Measurements from ENCODE around the gene ITGB3BP. TPM values are rescaled to one million over a fixed set of nuclear protein-coding genes. Genes with fewer than 3 reads are reported as not detected.

ITGB3BP gene
- total RNA-seq, 1 experiment from 2014 or later, result 75.0 TPM

GRCh38 chr1:63547621-63548294 is 24.7 kb upstream of the ITGB3BP start:
- H3K4me1 ChIP-seq (ENCODE audit: insufficient read depth, low read length, poor library complexity, severe bottlenecking), result no peaks in the 10 kb centered on the region
- ChIA-PET CTCF (no interaction called here), POLR2A (ENCODE audit: low non-redundant PET) (no interaction called here)
- H3K4me3 ChIP-seq (ENCODE audit: low read depth, low read length, poor library complexity, severe bottlenecking), result no peak overlapping the region
- no peak overlapping the region for H3K27ac ChIP-seq (ENCODE audit: low read depth, low read length, poor library complexity, severe bottlenecking)
- H3K9me3 ChIP-seq (ENCODE audit: low read depth, low read length, poor library complexity, severe bottlenecking), result no peaks in the 10 kb centered on the region
- no peaks in the 10 kb centered on the region for H3K27me3 ChIP-seq (replicated peaks; ENCODE audit: insufficient read depth, low read depth, low read length, poor library complexity)
- BruUV-seq (replicated peaks), result no TSS peak
- intact Hi-C loops (cut with micrococcal nuclease; ENCODE audit: unreplicated experiment), result no loop called here
- DNase-seq (ENCODE audit: low spot score), result no peak
- no peak for TF ChIP-seq EZH2 (IDR thresholded peaks at IDR 0.05; ENCODE audit: borderline replicate concordance, low read depth, low read length, poor library complexity, severe bottlenecking)
- TF ChIP-seq, protein P1, sequence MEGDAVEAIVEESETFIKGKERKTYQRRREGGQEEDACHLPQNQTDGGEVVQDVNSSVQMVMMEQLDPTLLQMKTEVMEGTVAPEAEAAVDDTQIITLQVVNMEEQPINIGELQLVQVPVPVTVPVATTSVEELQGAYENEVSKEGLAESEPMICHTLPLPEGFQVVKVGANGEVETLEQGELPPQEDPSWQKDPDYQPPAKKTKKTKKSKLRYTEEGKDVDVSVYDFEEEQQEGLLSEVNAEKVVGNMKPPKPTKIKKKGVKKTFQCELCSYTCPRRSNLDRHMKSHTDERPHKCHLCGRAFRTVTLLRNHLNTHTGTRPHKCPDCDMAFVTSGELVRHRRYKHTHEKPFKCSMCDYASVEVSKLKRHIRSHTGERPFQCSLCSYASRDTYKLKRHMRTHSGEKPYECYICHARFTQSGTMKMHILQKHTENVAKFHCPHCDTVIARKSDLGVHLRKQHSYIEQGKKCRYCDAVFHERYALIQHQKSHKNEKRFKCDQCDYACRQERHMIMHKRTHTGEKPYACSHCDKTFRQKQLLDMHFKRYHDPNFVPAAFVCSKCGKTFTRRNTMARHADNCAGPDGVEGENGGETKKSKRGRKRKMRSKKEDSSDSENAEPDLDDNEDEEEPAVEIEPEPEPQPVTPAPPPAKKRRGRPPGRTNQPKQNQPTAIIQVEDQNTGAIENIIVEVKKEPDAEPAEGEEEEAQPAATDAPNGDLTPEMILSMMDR (conservative IDR thresholded peaks at IDR 0.05; ENCODE audit: low read depth, low read length), result no peak
- H3K36me3 ChIP-seq (ENCODE audit: insufficient read depth, low read length, poor library complexity, severe bottlenecking), result no peaks in the 10 kb centered on the region

GRCh38 chr1:63545780-63546179 is 22.8 kb upstream of the ITGB3BP start:
- Histone ChIP-seq H3K36me3 (ENCODE audit: insufficient read depth, low read length, poor library complexity, severe bottlenecking) (no peaks in the 10 kb centered on the region), H3K27ac (ENCODE audit: low read depth, low read length, poor library complexity, severe bottlenecking) (no peak overlapping the region), H3K4me1 (ENCODE audit: insufficient read depth, low read length, poor library complexity, severe bottlenecking) (no peaks in the 10 kb centered on the region), H3K9me3 (ENCODE audit: low read depth, low read length, poor library complexity, severe bottlenecking) (no peaks in the 10 kb centered on the region), H3K27me3 (replicated peaks; ENCODE audit: insufficient read depth, low read depth, low read length, poor library complexity) (no peaks in the 10 kb centered on the region), H3K4me3 (ENCODE audit: low read depth, low read length, poor library complexity, severe bottlenecking) (no peak overlapping the region)
- intact Hi-C loops (cut with micrococcal nuclease; ENCODE audit: unreplicated experiment), result no loop called here
- DNase-seq (ENCODE audit: low spot score), result no peak
- CTCF ChIA-PET, result no interaction called here
- BruUV-seq (replicated peaks), result no TSS peak
- POLR2A ChIA-PET (ENCODE audit: low non-redundant PET), result no interaction called here
- no peak for TF ChIP-seq EZH2 (IDR thresholded peaks at IDR 0.05; ENCODE audit: borderline replicate concordance, low read depth, low read length, poor library complexity, severe bottlenecking)
- TF ChIP-seq, protein P1 (conservative IDR thresholded peaks at IDR 0.05; ENCODE audit: low read depth, low read length), result no peak

DNA sequence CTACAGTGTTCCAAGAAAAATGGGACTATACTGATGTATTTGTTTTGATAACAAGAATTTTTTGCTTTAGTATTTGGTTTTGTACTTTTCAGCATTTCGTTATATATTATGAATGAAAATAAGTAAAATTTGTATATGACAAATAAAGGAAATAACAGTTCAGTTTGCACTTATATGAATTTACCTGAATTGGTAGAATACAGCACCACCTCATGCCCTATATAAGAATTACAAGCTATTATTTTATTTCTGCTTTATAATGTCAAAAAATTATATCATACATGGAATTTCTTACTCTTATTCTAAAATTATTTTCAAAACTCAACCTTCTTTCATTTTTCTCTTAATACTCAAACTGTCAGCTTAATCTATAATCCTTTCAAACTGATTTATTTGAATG is 14.9 kb upstream of the ITGB3BP start:
- ChIA-PET CTCF (interaction anchor here (0.6 to 1.0 kb wide), 3 partner anchors 20 to 696 kb away, joined by 3 to 4 read pairs (median 3); no protein-coding TSS in a partner anchor), POLR2A (ENCODE audit: low non-redundant PET) (no interaction called here)
- TF ChIP-seq EZH2 (IDR thresholded peaks at IDR 0.05; ENCODE audit: borderline replicate concordance, low read depth, low read length, poor library complexity, severe bottlenecking), result no peak
- TF ChIP-seq, protein P1 (conservative IDR thresholded peaks at IDR 0.05; ENCODE audit: low read depth, low read length), result peak; percentile 68

More for the DNA sequence above, 14.9 kb upstream of the ITGB3BP start:
- no peaks in the 10 kb centered on the region for H3K9me3 ChIP-seq (ENCODE audit: low read depth, low read length, poor library complexity, severe bottlenecking)
- no peaks in the 10 kb centered on the region for H3K27me3 ChIP-seq (replicated peaks; ENCODE audit: insufficient read depth, low read depth, low read length, poor library complexity)
- intact Hi-C loops (cut with micrococcal nuclease; ENCODE audit: unreplicated experiment), result loop anchor here (5.0 to 10.0 kb wide), 2 partner anchors 213 to 696 kb away; partner anchors contain the start of gene FOXD3
- peak; percentile 25 for DNase-seq (ENCODE audit: low spot score)
- no peaks in the 10 kb centered on the region for H3K4me1 ChIP-seq (ENCODE audit: insufficient read depth, low read length, poor library complexity, severe bottlenecking)
- H3K4me3 ChIP-seq (ENCODE audit: low read depth, low read length, poor library complexity, severe bottlenecking), result no peak overlapping the region
- peaks cover 20% of the 10 kb centered on the region for H3K36me3 ChIP-seq (ENCODE audit: insufficient read depth, low read length, poor library complexity, severe bottlenecking)
- no peak overlapping the region for H3K27ac ChIP-seq (ENCODE audit: low read depth, low read length, poor library complexity, severe bottlenecking)
- no TSS peak for BruUV-seq (replicated peaks)

Data from A673 (cell line).